GM12874 (cell line): ENCODE results near the gene SELENOF.

Experiments used
- CTCF ChIP-seq: IDR thresholded peaks from 2 replicates; pipeline ENCODE4 v1.5.1; 2011; ENCODE audit warnings: low read depth, mild to moderate bottlenecking, control low read depth, low read length, moderate library complexity; ENCODE audit not compliant: insufficient read depth

Gene SELENOF

GRCh38 chr1:86916752-86917151 is 2.8 kb upstream of the SELENOF start:
- TF ChIP-seq CTCF = no peak

- no peak for TF ChIP-seq CTCF
Observed at GRCh38 chr1:86915737-86916235, 1.9 kb upstream of the SELENOF start.

- no peak for TF ChIP-seq CTCF
Observed at GRCh38 chr1:86914998-86915736, 1.2 kb upstream of the SELENOF start.

- no peak for TF ChIP-seq CTCF
Observed at GRCh38 chr1:86914601-86914997, 673 bp upstream of the SELENOF start, which contains the start of gene HS2ST1. HS2ST1 (plus strand) TSS chr1:86914635.

GRCh38 chr1:86913399-86913895 is 479 bp downstream of the SELENOF start:
- no peak for TF ChIP-seq CTCF

- TF ChIP-seq CTCF = no peak
Observed at GRCh38 chr1:86912281-86912900, 1.5 kb downstream of the SELENOF start.

- TF ChIP-seq CTCF = no peak
Observed at GRCh38 chr1:86906419-86906818, 7.5 kb downstream of the SELENOF start.
